GM12878 (cell line): ENCODE data around the gene PIGL. TPM values are rescaled to one million over a fixed set of nuclear protein-coding genes. Genes with fewer than 3 reads are reported as not detected.

ENCODE experiments used
- BACH1 ChIP-seq: fragments of 450-650 bp; IDR thresholded peaks from 2 replicates; pipeline ENCODE4 v1.6.1; 2017; ENCODE audit warnings: mild to moderate bottlenecking, borderline replicate concordance
- CEBPZ ChIP-seq: fragments of 150-350 bp; IDR thresholded peaks from 2 replicates; pipeline ENCODE4 v1.6.1; 2016; ENCODE audit warnings: low read depth, low read length
- CREB1 ChIP-seq: IDR thresholded peaks from 2 replicates; pipeline ENCODE4 v1.6.1; 2012; ENCODE audit warnings: low read depth, mild to moderate bottlenecking, inconsistent platforms
- CUX1 ChIP-seq: IDR thresholded peaks from 2 replicates; pipeline ENCODE4 v1.6.1; 2012; ENCODE audit warnings: improper control_type of control experiment, low read depth, low read length; ENCODE audit not compliant: insufficient replicate concordance
- DPF2 ChIP-seq: fragments of 450-650 bp; IDR thresholded peaks from 2 replicates; pipeline ENCODE4 v1.6.1; 2017; ENCODE audit warnings: mild to moderate bottlenecking
- EGR1 ChIP-seq, 2 experiments: IDR thresholded peaks; 1 replicate in 1 of 2; 2 replicates in 1 of 2; pipeline ENCODE4 v1.6.1; 2011 to 2012; ENCODE audit warnings: low read depth in 2 of 2, low read length in 2 of 2, borderline replicate concordance in 1 of 2, mild to moderate bottlenecking in 1 of 2, moderate library complexity in 1 of 2
- GABPA ChIP-seq: IDR thresholded peaks from 2 replicates; pipeline ENCODE4 v1.6.1; 2014; ENCODE audit warnings: antibody characterized with exemption, low read depth, mild to moderate bottlenecking, inconsistent platforms
- IKZF1 ChIP-seq: fragments of 450-650 bp; conservative IDR thresholded peaks from 2 replicates; pipeline ENCODE4 v1.6.1; 2017; ENCODE audit warnings: antibody characterized with exemption, mild to moderate bottlenecking
- IKZF2 ChIP-seq, 2 experiments: fragments of 450-650 bp; IDR thresholded peaks; 2 replicates each; pipeline ENCODE4 v1.6.1; 2017; ENCODE audit warnings: mild to moderate bottlenecking in 2 of 2, moderate library complexity in 2 of 2
- NFIC ChIP-seq: IDR thresholded peaks from 2 replicates; pipeline ENCODE4 v1.6.1; 2012; ENCODE audit warnings: low read depth, mild to moderate bottlenecking, inconsistent platforms, low read length, moderate library complexity
- NFYA ChIP-seq: IDR thresholded peaks from 2 replicates; pipeline ENCODE4 v1.6.1; 2011; ENCODE audit warnings: low read depth, mild to moderate bottlenecking, low read length, improper control_type of control experiment, borderline replicate concordance
- RBBP5 ChIP-seq: fragments of 200-600 bp; sonication (generic); conservative IDR thresholded peaks from 2 replicates; pipeline ENCODE4 v1.6.1; 2016
- REST ChIP-seq: IDR thresholded peaks from 2 replicates; pipeline ENCODE4 v1.6.1; 2012; ENCODE audit warnings: mild to moderate bottlenecking, low read depth, low read length
- SREBF2 ChIP-seq: IDR thresholded peaks from 2 replicates; pipeline ENCODE4 v1.6.1; 2012; ENCODE audit warnings: mild to moderate bottlenecking, low read length
- TCF7 ChIP-seq: IDR thresholded peaks from 2 replicates; pipeline ENCODE4 v1.6.1; 2014; ENCODE audit warnings: antibody characterized with exemption, borderline replicate concordance
- YY1 ChIP-seq: IDR thresholded peaks from 2 replicates; pipeline ENCODE4 v1.6.1; 2011; ENCODE audit warnings: low read depth, mild to moderate bottlenecking, low read length
- ZBED1 ChIP-seq: IDR thresholded peaks from 2 replicates; pipeline ENCODE4 v1.6.1; 2016; ENCODE audit warnings: borderline replicate concordance
- ZNF24 ChIP-seq: fragments of 450-650 bp; IDR thresholded peaks from 2 replicates; pipeline ENCODE4 v1.6.1; 2017; ENCODE audit warnings: antibody characterized with exemption, mild to moderate bottlenecking
- ZNF274 ChIP-seq: IDR thresholded peaks from one replicate; pipeline ENCODE4 v1.8.0; 2011; ENCODE audit not compliant: insufficient read length, insufficient read depth
- polyA plus RNA-seq, 11 experiments: library from polyadenylated mRNA; depleted of rRNA in 4 of 11; unstranded in 6 of 11; stranded (reverse) in 5 of 11; fragments of >200 nt; fragmentation: Nextera tagmentation in 4 of 11; fragmentation: Illumina TruSeq in 1 of 11; extraction: Ambion mirVana in 4 of 11; extraction: Trizol in 1 of 11; gene quantifications; 1 replicate in 1 of 11; 2 replicates in 10 of 11; pipeline versions ENCODE4 v1.2.1 to v1.2.3, GENCODE V29; 2011 to 2016; ENCODE audit warnings: inconsistent platforms in 2 of 11, missing spikeins in 2 of 11, low read depth in 1 of 11
- total RNA-seq, 4 experiments: library from RNA; depleted of rRNA in 3 of 4; stranded (reverse); fragments of >200 nt in 3 of 4; fragmentation: Illumina TruSeq in 1 of 4; extraction: Trizol in 1 of 4; gene quantifications; 2 replicates each; pipeline versions ENCODE4 v1.2.1 to v1.2.3, GENCODE V29; 2013 to 2021

PIGL gene
- total and polyA plus RNA-seq, 10 of the 15 experiments (the other 5 are each of a cell fraction or from before 2014, with no cell fraction given) = 25.9 to 52.5 (median 30.2) TPM

- TF ChIP-seq CUX1 (no peak), BACH1 (peak; percentile 88), ZNF274 (no peak), IKZF2 (IDR thresholded peaks at IDR 0.05) (peak; percentile 84 to 88), ZBED1 (no peak), REST (0 out of 2 replicates have a peak, but pooled peaks have one; percentile 20), NFIC (no peak), GABPA (peak; percentile 30; the same call in 1 of the 2 replicates), NFYA (no peak), YY1 (peak; percentile 99), DPF2 (0 out of 2 replicates have a peak, but pooled peaks have one; percentile 57), IKZF1 (peak; percentile 95), EGR1 (IDR thresholded peaks at IDR 0.05; ENCODE audit: borderline replicate concordance in 1 of 2, low read depth in 2 of 2, low read length in 2 of 2) (peak in 1 of 2 experiments; percentile 6; a peak in 1 of 3 replicates), TCF7 (no peak), RBBP5 (no peak), CREB1 (no peak; the same call in 1 of the 2 replicates), SREBF2 (no peak), CEBPZ (no peak), ZNF24 (0 out of 2 replicates have a peak, but pooled peaks have one; percentile 35)
Measured at GRCh38 chr17:16215273-16215964, 1.6 kb upstream of the PIGL start, which contains the start of gene NCOR1 (continued).
